Inferior parietal cortex (tissue), 1 donor: ENCODE measurements around the gene RASL12.
"Not testable (repeated sequence)": the region's sequence is repeated elsewhere in the genome, so short reads cannot be mapped to it uniquely, and the experiment has no call there.

Experiments
- DNase-seq: peaks from one replicate; pipeline ENCODE4 v3.0.0-alpha.2; 2016; ENCODE audit errors: extremely low spot score

Gene RASL12

DNA sequence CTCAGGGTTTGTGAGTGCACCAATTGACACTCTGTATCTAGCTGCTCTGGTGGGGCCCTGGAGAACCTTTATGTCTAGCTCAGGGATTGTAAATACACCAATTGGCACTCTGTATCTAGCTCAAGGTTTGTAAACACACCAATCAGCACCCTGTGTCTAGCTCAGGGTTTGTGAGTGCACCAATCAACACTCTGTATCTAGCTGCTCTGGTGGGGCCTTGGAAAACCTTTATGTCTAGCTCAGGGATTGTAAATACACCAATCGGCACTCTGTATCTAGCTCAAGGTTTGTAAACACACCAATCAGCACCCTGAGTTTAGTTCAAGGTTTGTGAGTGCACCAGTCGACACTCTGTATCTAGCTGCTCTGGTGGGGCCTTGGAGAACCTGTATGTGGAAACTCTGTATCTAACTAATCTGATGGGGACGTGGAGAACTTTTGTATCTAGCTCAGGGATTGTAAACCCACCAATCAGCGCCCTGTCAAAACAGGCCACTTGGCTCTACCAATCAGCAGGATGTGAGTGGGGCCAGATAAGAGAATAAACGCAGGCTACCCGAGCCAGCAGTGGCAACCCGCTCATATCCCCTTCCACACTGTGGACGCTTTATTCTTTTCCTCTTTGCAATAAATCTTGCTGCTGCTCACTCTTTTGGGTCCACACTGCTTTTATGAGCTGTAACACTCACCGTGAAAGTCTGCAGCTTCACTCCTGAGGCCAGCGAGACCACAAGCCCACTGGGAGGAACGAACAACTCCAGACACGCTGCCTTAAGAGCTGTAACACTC is 8.0 kb upstream of the RASL12 start:
- DNase-seq = not testable (repeated sequence)

DNA sequence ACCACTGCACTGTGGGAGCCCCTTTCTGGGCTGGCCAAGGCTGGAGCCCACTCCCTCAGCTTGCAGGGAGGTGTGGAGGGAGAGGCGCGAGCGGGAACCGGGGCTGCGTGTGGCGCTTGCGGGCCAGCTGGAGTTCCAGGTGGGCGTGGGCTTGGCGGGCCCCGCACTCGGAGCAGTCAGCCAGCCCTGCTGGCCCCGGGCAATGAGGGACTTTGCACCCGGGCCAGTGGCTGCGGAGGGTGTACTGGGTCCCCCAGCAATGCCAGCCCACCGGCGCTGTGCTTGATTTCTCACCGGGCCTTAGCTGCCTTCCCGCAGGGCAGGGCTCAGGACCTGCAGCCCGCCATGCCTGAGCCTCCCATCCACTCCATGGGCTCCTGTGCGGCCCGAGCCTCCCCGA is 7.2 kb upstream of the RASL12 start:
- not testable (repeated sequence) for DNase-seq

DNA sequence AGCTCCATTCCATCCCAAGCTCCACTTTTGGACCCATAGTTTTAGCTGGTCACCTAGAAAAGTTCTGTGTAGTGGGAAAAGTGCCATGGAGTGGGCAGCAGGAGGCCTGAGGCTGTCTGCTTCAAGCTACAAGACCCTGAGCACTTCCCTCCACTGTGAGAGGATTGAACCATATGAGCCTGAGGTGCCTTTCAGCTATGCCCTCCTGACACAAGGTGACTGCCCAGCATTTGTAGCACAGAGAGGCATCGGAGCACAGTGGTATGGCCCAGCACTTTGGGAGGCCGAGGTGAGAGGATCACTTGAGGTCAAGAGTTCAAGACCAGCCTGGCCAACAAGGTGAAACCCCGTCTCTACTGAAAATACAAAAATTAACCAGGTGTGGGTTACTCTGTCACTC is 4.8 kb upstream of the RASL12 start:
- DNase-seq = no peak

DNA sequence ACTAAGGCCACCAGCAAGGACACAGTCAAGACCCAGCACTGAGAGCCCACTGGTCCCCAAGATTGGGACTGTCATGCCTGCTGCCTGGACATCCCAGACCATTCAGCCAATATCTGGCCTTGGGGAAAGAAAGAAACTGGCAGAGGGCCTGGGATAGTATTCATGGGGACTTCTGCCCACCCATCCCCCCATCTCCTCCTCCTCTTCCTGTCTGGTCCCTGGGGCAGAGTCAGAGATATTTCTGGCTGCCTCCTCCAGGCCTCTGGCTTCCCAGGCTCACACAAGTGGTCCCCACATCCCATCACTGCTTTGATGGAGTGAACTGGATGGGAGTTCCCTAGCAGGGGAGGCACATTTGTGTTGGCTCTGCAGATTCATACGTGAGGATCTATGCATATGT is 4.2 kb upstream of the RASL12 start:
- DNase-seq = no peak

DNA sequence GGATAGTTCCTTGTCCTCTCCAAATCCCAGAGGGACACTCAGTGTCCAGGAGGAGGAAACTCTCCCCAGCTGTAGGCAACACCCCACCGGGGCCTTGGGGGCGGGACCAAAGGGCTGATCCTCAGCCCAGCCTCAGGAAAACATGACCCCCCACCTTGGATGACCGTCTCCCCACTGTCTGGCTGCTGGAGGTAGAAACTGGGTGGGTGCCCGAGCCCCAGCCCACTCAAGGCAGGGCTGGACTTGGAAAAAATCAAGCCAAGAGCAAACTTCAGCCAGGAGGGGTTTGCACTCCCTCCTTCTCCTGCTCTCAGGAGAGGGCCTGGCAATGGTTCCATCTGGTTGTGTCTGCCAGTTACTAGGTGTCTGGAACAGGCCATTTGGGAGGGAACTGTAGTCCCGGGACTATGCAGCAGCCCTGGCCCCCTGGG is 3.6 kb upstream of the RASL12 start:
- no peak for DNase-seq

DNA sequence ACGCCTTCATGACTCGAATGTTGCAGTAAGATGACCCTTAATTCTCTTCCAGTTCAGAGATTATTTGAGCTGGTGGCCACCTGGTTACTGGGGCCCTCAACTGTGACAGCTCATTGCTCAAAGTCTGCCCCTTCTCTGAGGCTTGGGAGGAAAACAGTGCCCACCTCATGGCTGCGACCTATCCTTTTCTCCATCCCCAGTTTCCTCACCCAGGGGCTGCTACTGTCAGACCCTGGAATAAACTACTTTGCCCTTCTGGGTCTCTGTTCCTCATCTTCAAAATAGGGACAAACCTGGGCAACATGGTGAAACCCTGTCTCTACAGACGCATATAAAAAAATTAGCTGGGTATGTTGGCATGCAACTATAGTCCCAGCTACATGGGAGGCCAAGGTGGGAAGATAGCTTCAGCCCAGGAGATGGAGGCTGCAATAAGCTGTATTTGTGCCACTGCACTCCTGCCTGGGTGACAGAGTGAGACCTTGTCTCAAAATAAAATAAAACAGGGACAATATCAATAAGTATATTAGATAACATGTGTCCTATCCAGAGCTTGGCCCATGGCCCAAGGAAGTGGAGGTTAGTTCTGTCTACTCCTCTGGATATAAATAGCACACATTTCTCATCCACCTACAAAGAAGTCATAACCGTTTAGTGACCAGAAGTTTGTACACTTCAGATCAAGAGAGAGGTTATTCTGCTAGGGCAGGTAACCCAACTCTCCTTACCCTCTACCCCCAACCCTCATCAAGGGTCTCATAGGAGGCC is 2.2 kb upstream of the RASL12 start:
- DNase-seq = no peak

DNA sequence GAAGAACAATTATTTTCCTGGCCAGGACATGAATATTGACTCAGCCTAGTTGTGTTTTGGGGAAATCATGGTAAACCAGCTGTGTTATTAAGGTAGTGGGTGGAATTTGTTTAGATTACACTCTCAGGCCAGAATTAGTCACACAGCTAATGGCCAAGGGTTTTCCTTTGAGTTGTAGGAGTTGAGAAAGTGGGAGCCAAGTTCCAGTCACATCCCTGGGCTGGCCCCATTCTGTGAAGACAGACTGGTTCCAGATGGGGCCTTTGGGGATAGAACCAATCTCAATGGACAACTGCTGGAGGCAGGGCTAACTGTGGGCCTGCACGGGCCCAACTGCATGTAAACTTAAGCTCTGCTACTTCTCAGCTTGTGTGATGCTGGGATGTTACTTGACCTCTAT is 1.4 kb upstream of the RASL12 start:
- no peak for DNase-seq

DNA sequence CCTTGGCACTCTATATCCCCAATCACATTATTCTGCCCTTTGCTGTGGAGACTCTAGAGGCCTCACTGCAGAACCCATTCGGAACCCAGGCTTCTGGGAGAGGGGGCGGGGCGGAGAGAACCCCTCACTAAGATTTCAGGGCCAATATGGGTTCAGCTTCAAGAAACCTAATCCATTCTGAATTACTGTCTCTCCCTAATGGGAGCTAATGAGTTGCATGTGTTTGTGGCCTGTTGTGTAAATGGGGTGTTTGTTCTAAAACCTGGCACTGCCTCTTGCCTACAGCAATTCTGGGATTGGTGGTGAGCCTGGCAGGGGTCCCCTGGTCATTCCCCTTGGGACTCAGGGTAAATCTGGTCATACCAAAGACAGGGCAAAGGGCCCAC is 605 bp upstream of the RASL12 start:
- DNase-seq = no peak

DNA sequence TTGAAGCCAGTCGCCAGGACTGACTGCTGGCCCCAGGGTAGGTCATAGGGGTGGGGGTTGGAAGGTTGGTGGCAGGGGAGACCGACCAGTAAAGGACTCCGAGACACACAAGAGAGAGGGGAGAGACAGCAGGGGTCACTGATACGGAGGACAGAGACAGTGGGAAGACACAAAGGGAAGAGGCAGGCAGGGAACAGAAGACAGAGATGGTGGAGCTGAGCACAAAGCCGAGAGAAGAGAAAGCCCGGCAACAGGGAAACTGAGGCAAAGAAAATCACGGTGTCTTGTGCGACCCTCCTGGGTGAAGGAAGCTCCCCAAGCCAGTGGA is 510 bp downstream of the RASL12 start:
- no peak for DNase-seq

DNA sequence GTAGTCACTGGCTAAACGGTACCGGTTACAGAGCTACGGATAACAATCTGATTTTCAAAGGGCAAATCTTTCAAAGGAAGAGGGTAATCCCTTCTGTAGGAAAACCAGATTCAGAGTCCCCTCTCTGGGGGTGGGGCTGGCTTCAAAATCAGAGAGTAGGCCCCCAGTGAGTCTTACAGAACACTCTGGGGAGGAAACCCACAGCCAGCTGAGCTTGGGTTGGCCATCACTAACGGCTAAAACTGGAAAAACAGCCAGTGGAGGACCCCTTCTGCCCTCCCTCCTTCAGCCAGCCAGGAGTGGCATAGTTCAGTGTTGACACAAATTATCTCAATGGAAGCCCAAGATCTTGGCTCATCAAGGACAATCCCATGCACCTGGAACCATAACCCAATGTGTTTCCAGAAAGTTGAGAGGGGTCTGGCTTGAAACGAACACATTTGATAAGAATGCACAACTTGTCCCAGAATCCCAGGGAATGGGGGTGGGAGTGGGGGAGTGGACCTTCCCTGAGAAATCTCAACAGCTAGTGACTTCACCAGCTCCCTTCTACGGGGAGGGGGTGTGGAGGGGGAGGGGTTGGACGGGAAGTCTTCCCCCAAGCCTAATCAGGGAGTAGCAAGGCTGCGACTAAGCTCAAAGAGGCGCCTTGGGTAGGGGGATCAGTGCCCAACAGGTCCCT is 1.0 kb downstream of the RASL12 start:
- DNase-seq = no peak

DNA sequence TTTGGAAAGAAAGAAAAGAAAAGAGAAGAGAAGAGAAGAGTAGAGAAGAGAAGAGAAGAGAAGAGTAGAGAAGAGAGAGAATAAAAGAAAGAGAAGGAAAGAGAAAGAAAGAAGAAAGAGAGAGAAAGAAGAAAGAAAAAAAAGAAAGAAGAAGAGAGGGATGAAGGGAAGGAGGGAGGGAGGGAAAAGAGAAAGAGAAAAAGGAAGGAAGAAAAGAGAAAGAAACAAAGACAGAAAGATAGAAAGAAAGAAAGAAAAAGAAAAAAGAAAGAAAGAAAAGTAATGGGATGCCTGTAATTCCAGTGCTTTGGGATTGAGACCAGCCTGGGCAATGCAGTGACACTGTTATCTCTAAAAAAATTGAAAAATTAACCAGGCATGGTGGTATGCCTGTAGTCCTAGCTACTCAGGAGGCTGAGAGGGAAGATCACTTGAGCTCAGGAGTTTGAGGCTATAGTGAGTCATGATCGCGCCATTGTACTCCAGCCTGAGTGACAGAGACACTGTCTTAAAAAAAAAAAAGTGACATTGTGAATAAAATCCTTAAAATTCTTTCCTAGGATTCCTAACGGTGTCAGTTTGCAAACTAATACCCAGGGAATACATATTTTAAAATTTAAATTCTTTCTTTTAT is 1.7 kb downstream of the RASL12 start:
- DNase-seq = no peak

DNA sequence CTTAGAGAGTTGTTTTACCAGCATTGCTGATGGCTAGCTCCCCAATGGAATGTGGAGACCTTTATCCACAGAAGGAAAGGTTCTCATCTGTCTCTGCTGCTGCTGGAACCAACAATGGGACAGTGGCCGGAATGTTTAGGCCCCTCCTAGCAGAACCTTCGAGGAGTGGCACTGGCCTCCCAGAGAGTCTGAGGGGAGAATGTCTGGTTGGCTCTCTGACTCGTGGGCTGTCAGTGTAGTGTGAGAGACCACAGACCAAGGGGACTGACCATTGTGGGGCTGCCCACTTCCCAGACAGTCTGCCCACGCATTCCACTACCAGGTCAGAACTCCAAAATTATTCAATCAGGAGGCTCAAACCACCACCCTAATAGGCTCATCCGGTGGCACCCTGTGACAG is 5.1 kb downstream of the RASL12 start:
- DNase-seq = no peak

DNA sequence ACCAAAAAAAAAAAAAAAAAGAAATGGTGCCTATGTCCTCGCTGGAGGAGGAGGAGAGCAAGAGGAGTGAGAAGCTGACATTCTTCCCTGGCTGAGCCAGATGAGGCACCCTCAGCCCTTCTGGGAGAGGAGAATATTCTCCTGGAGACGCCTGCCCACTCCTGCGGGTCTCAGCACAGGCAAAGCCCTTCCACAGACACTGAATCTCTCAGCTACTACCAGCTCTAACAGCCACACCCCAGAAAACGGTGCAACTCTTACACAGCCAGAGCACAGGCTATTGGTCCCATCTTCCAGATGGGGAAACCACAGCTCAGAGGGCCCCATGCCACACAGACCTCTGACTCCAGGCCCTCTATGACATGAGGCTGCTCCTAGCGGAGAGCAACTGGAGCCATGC is 5.7 kb downstream of the RASL12 start:
- no peak for DNase-seq

DNA sequence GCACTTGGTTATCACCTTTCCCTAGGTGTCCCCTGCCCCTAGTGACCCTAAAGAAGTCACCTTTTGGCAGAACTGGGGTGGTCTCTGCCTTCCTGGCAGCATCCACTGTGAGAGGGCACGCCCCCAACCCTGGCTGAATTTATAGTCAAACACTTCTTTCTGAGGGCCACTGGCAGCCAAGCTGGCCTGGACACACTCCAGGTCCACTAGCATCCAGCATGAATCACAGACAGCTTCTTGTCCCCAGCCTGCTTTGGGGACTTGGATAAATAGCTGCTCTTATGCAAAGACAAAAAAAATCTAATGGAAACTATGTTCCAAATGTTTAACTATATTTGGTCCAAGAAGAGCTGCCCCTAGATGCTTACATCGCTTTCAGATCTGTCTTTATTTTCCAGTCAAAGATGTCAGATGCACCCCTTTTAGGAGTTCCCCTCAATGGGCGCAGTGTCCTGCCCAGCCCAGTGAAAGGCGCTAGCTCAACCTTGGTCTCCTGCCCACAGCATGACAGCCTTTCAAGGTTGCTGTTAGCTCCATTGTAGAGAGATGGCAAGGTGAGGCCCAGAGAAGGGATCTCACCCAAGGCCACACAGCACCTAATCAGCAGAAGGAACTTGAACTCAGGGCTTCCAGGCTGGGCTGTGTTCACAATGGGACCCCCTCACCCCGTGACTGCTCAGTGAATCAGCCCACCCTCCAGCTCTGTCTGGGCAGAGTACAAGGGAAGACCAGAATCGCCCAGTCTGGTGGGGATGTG is 7.0 kb downstream of the RASL12 start:
- DNase-seq = peak; percentile 58

DNA sequence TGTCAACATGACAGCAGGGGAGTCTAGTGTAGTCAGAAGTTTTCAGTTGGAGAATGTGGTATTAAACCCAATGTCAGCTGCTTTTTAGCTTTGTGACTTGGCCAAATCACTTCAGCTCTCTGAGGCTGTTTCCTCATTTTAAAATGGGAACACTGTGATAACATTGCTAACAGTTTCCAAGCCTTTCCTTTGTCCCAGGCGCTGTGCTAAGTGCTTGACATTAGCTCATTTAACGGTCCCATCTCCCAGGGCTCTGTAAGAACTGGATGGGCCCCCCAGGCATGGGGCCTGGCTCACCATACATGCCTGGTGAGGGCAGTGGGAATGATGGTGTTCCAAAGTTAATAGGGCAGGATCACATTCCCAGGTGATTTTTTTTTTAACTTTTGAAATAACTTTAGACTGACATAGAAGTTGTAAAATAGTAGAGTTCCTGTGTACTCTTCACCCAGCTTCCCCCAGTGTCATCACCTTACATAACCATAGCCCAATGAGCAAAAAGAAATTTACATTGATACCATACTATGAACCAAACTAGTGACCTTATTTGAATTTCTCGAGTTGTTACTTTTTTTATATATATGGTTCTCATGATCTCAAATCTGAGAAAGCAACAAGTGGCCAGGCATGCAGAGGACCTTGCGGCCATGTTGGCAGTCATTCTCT is 7.7 kb downstream of the RASL12 start:
- DNase-seq = no peak

DNA sequence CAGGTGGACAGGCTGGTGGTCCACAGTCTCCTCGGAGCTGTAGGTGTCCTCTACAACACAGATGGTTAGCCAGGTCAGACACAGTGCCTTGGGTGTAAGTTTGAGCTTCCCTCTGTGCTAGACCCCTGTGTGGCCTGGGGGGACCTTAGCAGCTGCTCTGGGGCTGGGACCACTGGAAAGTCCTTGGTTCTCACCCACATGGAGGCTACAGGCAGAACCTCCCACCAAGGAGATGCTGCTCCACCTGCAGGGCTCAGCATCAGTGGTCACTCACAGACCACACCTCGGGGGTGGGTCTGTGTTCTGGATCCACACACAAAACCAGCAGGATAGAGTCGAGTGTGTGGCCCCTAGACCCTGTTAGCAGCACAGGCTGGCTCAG is 8.4 kb downstream of the RASL12 start:
- DNase-seq = no peak

DNA sequence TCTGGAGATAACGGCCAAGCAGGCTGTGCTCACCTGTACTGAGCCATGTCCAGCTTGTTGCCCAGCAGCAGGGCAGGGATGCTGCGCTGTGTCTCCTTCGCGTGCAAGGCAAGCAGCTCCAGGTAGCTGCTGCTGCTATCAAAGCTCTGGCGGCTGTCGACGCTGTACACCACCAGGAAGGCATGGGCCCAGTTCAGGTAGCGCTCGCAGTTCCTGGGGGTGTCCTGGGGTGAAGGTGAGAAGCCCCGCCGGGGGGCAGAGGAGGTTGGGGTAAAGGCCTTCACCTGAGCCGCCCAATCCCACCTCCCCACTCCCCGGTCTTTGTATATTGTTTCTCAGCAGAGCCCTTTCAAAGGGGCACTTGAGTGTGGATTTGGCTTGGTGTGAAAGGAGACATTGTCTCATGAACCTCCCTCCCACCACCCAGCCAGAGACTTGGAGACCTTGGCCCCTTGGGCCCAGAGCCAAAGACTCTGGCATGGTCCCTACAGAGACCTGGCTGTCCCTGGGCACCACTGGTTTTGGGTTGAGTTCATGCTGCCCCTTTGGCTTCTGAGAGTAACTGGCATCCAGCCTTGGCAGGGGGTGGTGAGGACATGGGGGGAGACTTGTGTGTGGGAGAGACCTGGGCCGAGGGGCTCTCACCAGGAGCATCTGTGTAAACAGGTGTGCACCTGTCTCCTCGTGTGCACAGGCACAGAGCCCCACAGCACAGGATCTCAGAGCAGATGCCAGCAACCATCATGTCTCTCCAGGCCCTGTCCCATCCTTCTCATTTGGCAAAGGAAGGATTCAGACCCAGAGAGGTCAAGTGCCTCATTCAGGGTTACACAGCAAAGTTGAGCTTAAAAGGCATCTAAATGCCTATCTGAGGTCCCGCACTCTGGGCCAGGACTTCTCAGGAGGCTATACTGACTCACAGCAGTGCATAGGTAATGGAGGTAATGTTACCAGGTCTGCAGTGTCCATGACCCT is 9.1 kb downstream of the RASL12 start:
- DNase-seq = no peak

DNA sequence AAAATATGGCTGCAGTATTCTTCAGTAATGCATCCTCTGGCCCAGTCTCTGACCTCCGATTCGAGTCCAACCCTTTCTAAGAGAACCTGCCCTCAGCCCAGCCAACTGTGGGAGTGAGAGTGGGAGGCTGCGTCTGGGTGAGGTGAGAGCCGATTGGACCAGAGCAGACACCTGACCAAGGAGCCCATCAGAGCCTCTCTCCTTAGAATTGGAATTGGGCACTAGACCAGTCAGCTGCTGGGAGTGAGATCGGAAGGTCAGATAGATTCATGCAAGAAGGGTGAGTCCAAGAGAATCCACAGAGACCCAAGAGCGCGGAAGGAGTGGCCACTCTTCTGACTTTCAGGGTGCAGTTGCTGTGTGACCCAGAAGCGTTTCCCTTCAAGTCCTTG is 10.2 kb downstream of the RASL12 start:
- no peak for DNase-seq

DNA sequence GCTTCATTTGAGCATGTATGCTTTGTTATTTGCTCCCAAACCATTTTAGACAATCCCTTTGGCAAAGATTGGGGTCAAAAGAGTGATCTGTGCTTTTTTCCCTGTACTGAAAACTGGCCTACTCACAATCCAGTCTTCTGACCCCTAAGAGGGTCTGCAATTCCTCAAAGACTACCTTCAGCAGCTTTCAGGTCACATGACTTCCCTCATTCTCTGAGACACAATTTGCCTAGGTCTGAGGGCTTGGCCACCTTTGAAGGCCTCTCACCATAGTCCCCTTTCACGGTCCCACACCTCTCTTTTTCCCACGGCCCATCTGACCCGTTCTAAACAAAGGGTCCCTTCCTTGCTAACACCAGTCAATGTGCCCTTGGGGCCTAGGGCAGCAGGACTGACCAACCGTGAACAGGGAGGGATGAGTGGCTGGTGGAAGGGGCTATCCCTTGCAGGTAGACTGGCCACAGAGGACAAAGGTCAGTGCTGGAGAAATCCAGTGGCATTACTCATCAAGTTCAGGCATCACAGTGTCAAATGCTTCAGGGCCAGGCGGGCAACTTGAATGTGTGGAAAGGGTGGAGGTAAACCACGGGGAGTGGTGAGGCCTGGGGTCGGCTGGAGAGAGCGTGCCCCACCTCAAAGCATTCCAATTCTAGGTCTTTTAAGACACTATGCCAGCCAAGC is 10.8 kb downstream of the RASL12 start:
- DNase-seq = no peak
